A549 (cell line): ENCODE data around the gene CUL9. TPM values are rescaled to one million over a fixed set of nuclear protein-coding genes. Genes with fewer than 3 reads are reported as not detected.

Experiments
- ATAC-seq, 2 experiments: fragments of 200-7000 bp in 1 of 2; fragments of >200 bp in 1 of 2; cut with Nextera tagmentation in 1 of 2; cut with Tn5 transposase in 1 of 2; 3 replicates each; pipeline versions ENCODE4 v1.8.0 to v1.9.1; 2018 to 2020; ENCODE audit warnings: mild to moderate bottlenecking in 1 of 2, moderate library complexity in 1 of 2
- CTCF ChIA-PET: fragments of 300-600 bp; sonication (Branson Sonifier 250); formaldehyde crosslinking; extraction: SDS; loops from one replicate; lab custom pipeline; 2021; ENCODE audit warnings: antibody characterized with exemption, inconsistent platforms; lab: Yijun Ruan, JAX
- POLR2A ChIA-PET: fragments of 350-600 bp; formaldehyde crosslinking; extraction: SDS; loops from one replicate; lab custom pipeline; 2021; ENCODE audit warnings: antibody characterized with exemption, inconsistent platforms; lab: Yijun Ruan, JAX
- DNase-seq, 2 experiments: peaks; one replicate each; pipeline versions ENCODE4 v3.0.0 to v3.0.0-alpha.2; 2011 to 2016; ENCODE audit warnings: low read depth in 1 of 2, low spot score in 1 of 2
- FAIRE-seq: peaks from 2 replicates; lab custom pipeline; 2011; peaks lifted over from hg19 to GRCh38; lab: Jason Lieb, UNC
- H3K27ac ChIP-seq, 2 experiments: fragments of >200 bp; sonication (Bioruptor Twin); formaldehyde crosslinking; 3 replicates each; pipeline ENCODE4 v1.5.1; 2016 to 2017
- H3K4me1 ChIP-seq: fragments of >200 bp; sonication (Bioruptor Twin); formaldehyde crosslinking; 3 replicates; pipeline ENCODE4 v1.6.1; 2016
- H3K4me2 ChIP-seq: fragments of >200 bp; sonication (Bioruptor Twin); formaldehyde crosslinking; 3 replicates; pipeline ENCODE4 v1.6.1; 2016
- H3K4me3 ChIP-seq: fragments of >200 bp; sonication (Bioruptor Twin); formaldehyde crosslinking; 3 replicates; pipeline ENCODE4 v1.5.1; 2016
- H3K9me3 ChIP-seq: fragments of >200 bp; sonication (Bioruptor Twin); formaldehyde crosslinking; 3 replicates; pipeline ENCODE4 v1.6.1; 2016
- BCL3 ChIP-seq: fragments of >200 bp; sonication (Bioruptor Twin); formaldehyde crosslinking; IDR thresholded peaks from 3 replicates; pipeline ENCODE4 v1.6.1; 2016
- BHLHE40 ChIP-seq: IDR thresholded peaks from 2 replicates; pipeline ENCODE4 v1.6.1; 2012; ENCODE audit warnings: low read depth, low read length, inconsistent platforms
- CBX2 ChIP-seq: fragments of 200-600 bp; sonication (generic); IDR thresholded peaks from 2 replicates; pipeline ENCODE4 v1.6.1; 2016; ENCODE audit warnings: low read depth, mild to moderate bottlenecking, borderline replicate concordance
- CBX8 ChIP-seq: fragments of 200-600 bp; sonication (generic); IDR thresholded peaks from 2 replicates; pipeline ENCODE4 v1.6.1; 2016
- CEBPB ChIP-seq, 2 experiments: fragments of >200 bp in 1 of 2; sonication (Bioruptor Twin) in 1 of 2; formaldehyde crosslinking in 1 of 2; IDR thresholded peaks; 2 replicates each; pipeline ENCODE4 v1.6.1; 2012 to 2016
- CHD4 ChIP-seq: fragments of 200-600 bp; sonication (generic); IDR thresholded peaks from 2 replicates; pipeline ENCODE4 v1.6.1; 2016; ENCODE audit warnings: antibody characterized with exemption, mild to moderate bottlenecking, borderline replicate concordance
- ESRRA ChIP-seq: fragments of 150-350 bp; IDR thresholded peaks from 2 replicates; pipeline ENCODE4 v1.6.1; 2014; ENCODE audit warnings: mild to moderate bottlenecking, low read length, borderline replicate concordance
- GATA3 ChIP-seq: IDR thresholded peaks from 2 replicates; pipeline ENCODE4 v1.6.1; 2012; ENCODE audit warnings: borderline replicate concordance
- HOXA7 ChIP-seq: fragments of 250-450 bp; sonication (Bioruptor Pico); IDR thresholded peaks from 2 replicates; pipeline ENCODE4 v1.5.0; 2020; ENCODE audit warnings: mild to moderate bottlenecking, moderate library complexity
- HOXB13 ChIP-seq: fragments of 250-450 bp; sonication (Bioruptor Pico); IDR thresholded peaks from 2 replicates; pipeline ENCODE4 v1.5.0; 2020; ENCODE audit warnings: low read depth, mild to moderate bottlenecking, moderate library complexity
- JUN ChIP-seq, 2 experiments: fragments of >200 bp; sonication (Bioruptor Twin); formaldehyde crosslinking; IDR thresholded peaks; 2 replicates in 1 of 2; 3 replicates in 1 of 2; pipeline ENCODE4 v1.6.1; 2016 to 2017
- KDM5A ChIP-seq: fragments of 200-600 bp; sonication (generic); IDR thresholded peaks from 2 replicates; pipeline ENCODE4 v1.6.1; 2016; ENCODE audit warnings: antibody characterized with exemption, mild to moderate bottlenecking
- MAX ChIP-seq: IDR thresholded peaks from 2 replicates; pipeline ENCODE4 v1.6.1; 2012
- NFE2L2 ChIP-seq: fragments of 150-350 bp; conservative IDR thresholded peaks from 2 replicates; pipeline ENCODE4 v1.6.1; 2014; ENCODE audit warnings: low read length
- NPAS2 ChIP-seq: fragments of 250-450 bp; sonication (Bioruptor Pico); IDR thresholded peaks from 2 replicates; pipeline ENCODE4 v1.8.0; 2022; ENCODE audit warnings: mild to moderate bottlenecking, moderate library complexity, borderline replicate concordance
- NR3C1 ChIP-seq: fragments of >200 bp; sonication (Bioruptor Twin); formaldehyde crosslinking; IDR thresholded peaks from 3 replicates; pipeline ENCODE4 v1.6.1; 2017
- POLR2AphosphoS2 ChIP-seq: conservative IDR thresholded peaks from 2 replicates; pipeline ENCODE4 v1.6.1; 2012; ENCODE audit warnings: low read length, improper control_type of control experiment, inconsistent platforms
- RAD21 ChIP-seq, 2 experiments: fragments of >200 bp in 1 of 2; sonication (Bioruptor Twin) in 1 of 2; formaldehyde crosslinking in 1 of 2; IDR thresholded peaks in 1 of 2; conservative IDR thresholded peaks in 1 of 2; 2 replicates in 1 of 2; 3 replicates in 1 of 2; pipeline ENCODE4 v1.6.1; 2012 to 2018; ENCODE audit warnings: inconsistent platforms in 1 of 2
- RCOR1 ChIP-seq: fragments of 150-350 bp; IDR thresholded peaks from 2 replicates; pipeline ENCODE4 v1.6.1; 2014; ENCODE audit warnings: antibody characterized with exemption, low read length, low read depth
- REST ChIP-seq: fragments of 200-600 bp; sonication (generic); IDR thresholded peaks from 2 replicates; pipeline ENCODE4 v1.6.1; 2016; ENCODE audit warnings: antibody characterized with exemption, mild to moderate bottlenecking, moderate library complexity
- SMC3 ChIP-seq: fragments of >200 bp; sonication (Bioruptor Twin); formaldehyde crosslinking; IDR thresholded peaks from 3 replicates; pipeline ENCODE4 v1.6.1; 2018; ENCODE audit warnings: inconsistent platforms
- ZFP36 ChIP-seq: fragments of 450-650 bp; IDR thresholded peaks from 2 replicates; pipeline ENCODE4 v1.6.1; 2014; ENCODE audit warnings: borderline replicate concordance; ENCODE audit not compliant: partially characterized antibody
- WGBS: methylation state at CpG from one replicate; pipeline ENCODE4 v1.1.6; 2017; ENCODE audit errors: missing lambda C conversion rate; 5-methylcytosine and 5-hydroxymethylcytosine counted together
- polyA plus RNA-seq, 4 experiments: library from polyadenylated mRNA; depleted of rRNA in 3 of 4; stranded (reverse); fragments of >200 nt; fragmentation: RNase III in 1 of 4; extraction: RNeasy Plus Mini Kit Qiagen cat#74134 plus additional on column Dnase treatment in 1 of 4; gene quantifications; 2 replicates in 3 of 4; 3 replicates in 1 of 4; pipeline ENCODE4 v1.2.3, GENCODE V29; 2011 to 2017
- TF ChIP-seq, protein P1 (sequence below): fragments of >200 bp; sonication (Bioruptor Twin); formaldehyde crosslinking; IDR thresholded peaks from 3 replicates; pipeline ENCODE4 v1.5.1; 2016

The CUL9 gene
- polyA plus RNA-seq, 2 of the 4 experiments (the other 2 are of a cell fraction): 11.3 to 12.5 TPM

- WGBS: 60% methylated on average over 8 of the region's 14 CpGs
- ATAC-seq (no peak), FAIRE-seq (no peak), DNase-seq (no peak)
- TF ChIP-seq BHLHE40 (no peak), POLR2AphosphoS2 (no peak), JUN (IDR thresholded peaks at IDR 0.05) (no peak), GATA3 (no peak), SMC3 (no peak), BCL3 (no peak), CHD4 (no peak), ESRRA (no peak), RCOR1 (no peak), MAX (no peak), CEBPB (IDR thresholded peaks at IDR 0.05) (no peak), KDM5A (no peak), ZFP36 (no peak), NPAS2 (CRISPR knock-in tag) (no peak), HOXB13 (no peak), CBX2 (no peak), REST (no peak), NR3C1 (no peak), HOXA7 (no peak), NFE2L2 (no peak)
- Histone ChIP-seq H3K9me3 (no peaks in the 10 kb centered on the region), H3K4me1 (peaks cover 8% of the 10 kb centered on the region; the same call in 1 of the 3 replicates), H3K27ac (no peak overlapping the region), H3K4me2 (no peak overlapping the region), H3K4me3 (no peak overlapping the region)
- CTCF ChIA-PET: interaction anchor here (1.4 to 6.2 kb wide), 8 partner anchors 32 to 241 kb away, joined by 4 to 69 read pairs (median 12); partner anchors contain the start of gene PTK7
- POLR2A ChIA-PET: no interaction called here
Observed at GRCh38 chr6:43142101-43142500, 39.9 kb upstream of the CUL9 start.

DNA sequence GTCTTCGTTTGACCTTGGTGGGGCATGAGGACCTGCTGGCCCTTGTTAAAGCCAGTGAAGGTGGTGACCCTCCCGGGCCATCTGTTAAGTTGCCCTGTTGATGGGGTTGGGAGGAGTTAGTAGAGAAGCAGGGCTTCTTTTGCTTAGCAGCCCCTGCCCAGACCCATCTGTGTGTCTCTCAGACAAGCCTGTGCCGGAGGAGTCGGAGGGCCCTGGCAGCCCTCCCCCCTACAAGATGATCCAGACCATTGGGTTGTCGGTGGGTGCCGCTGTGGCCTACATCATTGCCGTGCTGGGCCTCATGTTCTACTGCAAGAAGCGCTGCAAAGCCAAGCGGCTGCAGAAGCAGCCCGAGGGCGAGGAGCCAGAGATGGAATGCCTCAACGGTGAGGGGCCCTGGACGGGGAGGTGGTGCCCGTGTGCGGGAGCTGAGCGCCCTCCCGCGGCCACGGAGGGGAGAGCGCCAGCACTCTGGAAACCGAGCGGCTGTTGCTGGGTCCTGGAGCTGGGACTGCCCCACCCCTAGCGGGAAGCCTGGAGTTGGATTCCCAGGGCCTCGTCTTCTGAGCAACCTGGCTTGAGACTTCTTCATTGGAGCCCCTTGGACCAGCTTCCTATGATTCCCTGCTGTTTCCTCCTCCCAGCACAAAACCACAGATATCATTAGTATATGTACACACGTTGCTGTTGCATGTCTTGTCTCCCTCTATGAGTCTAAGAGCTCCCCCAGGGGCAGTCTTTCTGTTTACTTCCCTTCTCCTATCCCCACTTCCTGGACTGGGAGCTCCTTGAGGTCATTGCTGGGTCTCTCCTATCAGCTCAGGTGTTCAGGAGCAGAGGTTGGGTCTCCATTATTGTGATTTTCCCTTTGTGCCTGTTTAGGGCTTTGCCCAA lies 38.5 kb upstream of the CUL9 start:
- ATAC-seq (peak; percentile 95 to 99), DNase-seq (peak; percentile 59 to 78), FAIRE-seq (no peak)
- CTCF ChIA-PET: interaction anchor here (0.5 to 6.2 kb wide), 69 partner anchors 8 to 851 kb away, joined by 3 to 69 read pairs (median 4); partner anchors contain the start of genes CNPY3, CUL7, KLHDC3 and MEA1
- Histone ChIP-seq H3K9me3 (no peaks in the 10 kb centered on the region), H3K4me2 (peak overlapping the region; percentile 45; the same call in 2 of the 3 replicates), H3K4me3 (no peak overlapping the region), H3K27ac (peak overlapping the region in 1 of 2 experiments; percentile 44; a peak in 2 of 6 replicates), H3K4me1 (peaks cover 8% of the 10 kb centered on the region; the same call in 1 of the 3 replicates)
- WGBS: 12% methylated on average over 17 of the region's 25 CpGs
- peak; percentile 86 to 88 for TF ChIP-seq RAD21 (conservative IDR thresholded peaks at IDR 0.05 in 1 of 2, IDR thresholded peaks at IDR 0.05 in 1 of 2)
- TF ChIP-seq, protein P1, sequence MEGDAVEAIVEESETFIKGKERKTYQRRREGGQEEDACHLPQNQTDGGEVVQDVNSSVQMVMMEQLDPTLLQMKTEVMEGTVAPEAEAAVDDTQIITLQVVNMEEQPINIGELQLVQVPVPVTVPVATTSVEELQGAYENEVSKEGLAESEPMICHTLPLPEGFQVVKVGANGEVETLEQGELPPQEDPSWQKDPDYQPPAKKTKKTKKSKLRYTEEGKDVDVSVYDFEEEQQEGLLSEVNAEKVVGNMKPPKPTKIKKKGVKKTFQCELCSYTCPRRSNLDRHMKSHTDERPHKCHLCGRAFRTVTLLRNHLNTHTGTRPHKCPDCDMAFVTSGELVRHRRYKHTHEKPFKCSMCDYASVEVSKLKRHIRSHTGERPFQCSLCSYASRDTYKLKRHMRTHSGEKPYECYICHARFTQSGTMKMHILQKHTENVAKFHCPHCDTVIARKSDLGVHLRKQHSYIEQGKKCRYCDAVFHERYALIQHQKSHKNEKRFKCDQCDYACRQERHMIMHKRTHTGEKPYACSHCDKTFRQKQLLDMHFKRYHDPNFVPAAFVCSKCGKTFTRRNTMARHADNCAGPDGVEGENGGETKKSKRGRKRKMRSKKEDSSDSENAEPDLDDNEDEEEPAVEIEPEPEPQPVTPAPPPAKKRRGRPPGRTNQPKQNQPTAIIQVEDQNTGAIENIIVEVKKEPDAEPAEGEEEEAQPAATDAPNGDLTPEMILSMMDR: peak; percentile 76
- TF ChIP-seq CBX8: no peak
- TF ChIP-seq SMC3: peak; percentile 74
- POLR2A ChIA-PET: interaction anchor here (1.0 to 1.1 kb wide), 2 partner anchors 84 to 159 kb away, joined by 3 to 6 read pairs; partner anchors contain the start of genes KLC4, MRPL2 and PPP2R5D
